ENCODE data around the gene DDX60. TPM values are rescaled to one million over a fixed set of nuclear protein-coding genes. Genes with fewer than 3 reads are reported as not detected.

The DDX60 gene, protein sequence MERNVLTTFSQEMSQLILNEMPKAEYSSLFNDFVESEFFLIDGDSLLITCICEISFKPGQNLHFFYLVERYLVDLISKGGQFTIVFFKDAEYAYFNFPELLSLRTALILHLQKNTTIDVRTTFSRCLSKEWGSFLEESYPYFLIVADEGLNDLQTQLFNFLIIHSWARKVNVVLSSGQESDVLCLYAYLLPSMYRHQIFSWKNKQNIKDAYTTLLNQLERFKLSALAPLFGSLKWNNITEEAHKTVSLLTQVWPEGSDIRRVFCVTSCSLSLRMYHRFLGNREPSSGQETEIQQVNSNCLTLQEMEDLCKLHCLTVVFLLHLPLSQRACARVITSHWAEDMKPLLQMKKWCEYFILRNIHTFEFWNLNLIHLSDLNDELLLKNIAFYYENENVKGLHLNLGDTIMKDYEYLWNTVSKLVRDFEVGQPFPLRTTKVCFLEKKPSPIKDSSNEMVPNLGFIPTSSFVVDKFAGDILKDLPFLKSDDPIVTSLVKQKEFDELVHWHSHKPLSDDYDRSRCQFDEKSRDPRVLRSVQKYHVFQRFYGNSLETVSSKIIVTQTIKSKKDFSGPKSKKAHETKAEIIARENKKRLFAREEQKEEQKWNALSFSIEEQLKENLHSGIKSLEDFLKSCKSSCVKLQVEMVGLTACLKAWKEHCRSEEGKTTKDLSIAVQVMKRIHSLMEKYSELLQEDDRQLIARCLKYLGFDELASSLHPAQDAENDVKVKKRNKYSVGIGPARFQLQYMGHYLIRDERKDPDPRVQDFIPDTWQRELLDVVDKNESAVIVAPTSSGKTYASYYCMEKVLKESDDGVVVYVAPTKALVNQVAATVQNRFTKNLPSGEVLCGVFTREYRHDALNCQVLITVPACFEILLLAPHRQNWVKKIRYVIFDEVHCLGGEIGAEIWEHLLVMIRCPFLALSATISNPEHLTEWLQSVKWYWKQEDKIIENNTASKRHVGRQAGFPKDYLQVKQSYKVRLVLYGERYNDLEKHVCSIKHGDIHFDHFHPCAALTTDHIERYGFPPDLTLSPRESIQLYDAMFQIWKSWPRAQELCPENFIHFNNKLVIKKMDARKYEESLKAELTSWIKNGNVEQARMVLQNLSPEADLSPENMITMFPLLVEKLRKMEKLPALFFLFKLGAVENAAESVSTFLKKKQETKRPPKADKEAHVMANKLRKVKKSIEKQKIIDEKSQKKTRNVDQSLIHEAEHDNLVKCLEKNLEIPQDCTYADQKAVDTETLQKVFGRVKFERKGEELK (N-terminal part only)
- 2.3 to 3.2 TPM (median 2.7 TPM) in 5 replicates for total RNA-seq (2022; extraction: Qiagen RNA extraction; ENCODE audit: low read depth)

DNA sequence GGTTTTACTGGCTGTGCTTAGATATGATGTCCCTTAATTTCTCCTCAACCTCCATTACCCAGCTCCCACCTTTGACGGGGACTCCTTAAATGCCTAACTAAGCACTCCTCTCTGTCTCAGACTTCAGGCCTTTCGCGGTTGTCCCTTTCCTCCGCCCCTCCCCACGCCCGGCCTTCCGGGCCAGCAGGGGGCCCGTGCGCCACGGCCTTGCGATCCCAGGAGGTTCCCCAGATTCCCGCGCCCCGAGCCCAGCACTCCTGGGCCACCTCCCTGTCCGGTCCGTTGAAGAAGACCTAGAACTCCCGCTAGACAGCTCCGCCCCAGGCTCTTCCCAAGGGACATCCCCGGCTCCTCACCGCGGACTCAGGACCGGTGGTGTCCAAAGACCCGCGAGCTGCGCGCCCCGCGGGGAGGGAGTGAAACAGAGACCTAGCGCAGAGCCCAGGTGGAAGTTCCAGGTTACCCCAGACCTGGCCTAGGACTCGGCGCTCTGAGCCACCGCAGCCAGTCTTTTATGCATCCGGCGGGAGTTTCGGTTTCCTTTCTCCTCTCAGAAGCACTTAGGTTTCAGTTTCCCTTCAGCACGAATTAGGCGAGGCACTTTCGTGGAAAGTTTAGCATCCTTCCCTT, at the start of gene DDX60:
Gene DDX60 (minus strand): TSS at position 487 of the 630 bp plus-strand sequence. CDS start 7,493 bp downstream, outside the sequence.

Other genes starting within 250 kb of the DDX60 start
- gene ANXA10, start 226.2 kb downstream of the DDX60 start, total RNA-seq (2022; extraction: Qiagen RNA extraction; ENCODE audit: low read depth): 3.6 to 4.8 TPM (median 3.9 TPM) in 5 replicates
- gene DDX60L, start 161.7 kb upstream of the DDX60 start, total RNA-seq (2022; extraction: Qiagen RNA extraction; ENCODE audit: low read depth): 14.1 to 21.3 TPM (median 16.1 TPM) in 5 replicates
- 60.6 to 92.4 TPM (median 83.2 TPM) in 5 replicates for gene PALLD, start 178.3 kb upstream of the DDX60 start, total RNA-seq (2022; extraction: Qiagen RNA extraction; ENCODE audit: low read depth)

Measured in A549 treated with DMSO at 1 μM for 4 hours (cell line).